Stimulated activated CD4-positive, alpha-beta T cell treated with anti-CD3 and anti-CD28 coated beads, Interleukin-2, amount 100 ng/mL, for 48 hours (primary cell): Measurements from ENCODE around the gene SIL1.

Source experiments
- DNase-seq, 2 donors: peaks; one replicate each; pipeline ENCODE4 v3.0.0-alpha.2; 2020

SIL1 gene

DNA sequence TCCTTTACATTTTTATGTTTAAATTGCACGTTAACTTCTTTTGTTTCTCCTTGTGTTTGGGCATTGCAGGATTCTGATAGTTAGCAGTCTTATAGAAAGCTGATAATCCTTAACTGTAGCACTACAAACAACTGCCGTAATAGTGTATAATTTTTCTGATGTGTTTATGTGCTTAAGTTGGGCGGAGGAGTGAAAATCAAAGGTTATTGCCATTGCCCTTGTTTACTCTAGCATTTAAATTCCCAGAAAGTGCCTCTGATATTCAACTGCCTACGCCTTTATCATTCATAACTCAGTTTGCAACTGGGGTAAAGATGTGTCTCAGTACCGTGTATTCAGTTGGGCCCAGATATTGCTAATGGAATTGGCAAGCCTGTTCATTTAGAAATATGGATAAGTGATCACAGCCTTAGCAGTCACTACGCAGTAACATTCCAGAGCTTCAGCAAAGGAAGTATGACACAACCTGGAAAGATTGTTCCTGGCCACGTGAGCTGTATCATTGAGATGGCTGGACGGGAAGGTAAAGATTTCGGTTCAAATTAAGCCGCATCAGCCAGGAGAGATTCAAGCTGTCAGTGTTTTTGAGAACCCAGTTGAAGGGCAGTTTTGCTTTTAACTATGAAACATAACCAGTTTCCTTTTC is 294.9 kb downstream of the SIL1 start:
- no peak for DNase-seq

DNA sequence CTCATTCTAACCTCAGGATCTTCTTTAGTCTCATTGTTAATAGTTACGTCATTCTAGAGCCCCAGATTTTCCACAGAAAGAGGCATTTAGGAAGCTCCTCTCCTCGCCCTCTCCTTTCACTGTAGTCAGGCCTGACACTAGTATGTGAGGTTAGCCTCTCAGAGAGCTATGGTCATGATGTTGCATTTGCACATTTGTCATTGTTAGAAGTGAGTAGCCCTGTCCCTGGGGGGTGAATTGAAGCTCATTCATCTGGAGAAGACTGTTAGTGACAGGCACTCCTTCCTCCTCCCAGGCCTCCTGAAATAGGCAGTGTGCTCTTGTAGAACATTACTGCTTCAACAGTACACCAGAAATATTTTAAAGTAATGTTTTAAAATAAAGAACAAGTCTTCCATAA is 296.5 kb downstream of the SIL1 start:
- no peak for DNase-seq

DNA sequence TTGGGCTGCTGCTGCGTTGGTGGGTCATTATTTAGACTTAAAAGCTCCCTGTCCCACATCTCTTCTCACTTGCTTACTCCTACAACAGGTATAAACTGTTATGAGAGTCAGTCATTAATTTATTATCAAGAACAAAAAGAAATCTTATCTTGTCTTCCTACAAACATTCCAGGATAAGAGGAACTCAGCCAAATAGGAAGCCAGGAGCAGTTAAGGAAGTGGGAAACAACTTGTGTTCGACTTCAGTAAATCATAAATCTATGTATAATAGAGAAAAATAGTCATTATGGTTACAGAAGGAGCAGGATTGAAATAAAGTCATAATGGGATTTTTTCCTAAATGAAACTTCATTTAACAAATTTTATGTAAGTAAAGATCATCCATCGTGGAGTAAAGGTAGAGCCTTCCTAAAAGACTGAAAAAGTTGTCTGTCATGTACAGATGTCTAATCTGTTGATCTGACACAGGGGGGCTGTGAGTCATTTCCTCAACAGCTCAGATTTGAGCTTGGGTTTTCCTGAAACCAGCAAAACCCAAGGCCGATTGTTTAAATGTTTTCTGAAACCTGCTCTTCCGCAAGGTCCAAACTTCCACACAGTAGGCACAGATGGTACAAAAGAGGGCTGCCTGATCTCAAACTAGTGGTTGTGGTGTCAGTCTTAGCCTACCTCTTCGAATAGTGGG is 297.7 kb downstream of the SIL1 start:
- DNase-seq = peak in 1 of 2 donors; percentile 7

DNA sequence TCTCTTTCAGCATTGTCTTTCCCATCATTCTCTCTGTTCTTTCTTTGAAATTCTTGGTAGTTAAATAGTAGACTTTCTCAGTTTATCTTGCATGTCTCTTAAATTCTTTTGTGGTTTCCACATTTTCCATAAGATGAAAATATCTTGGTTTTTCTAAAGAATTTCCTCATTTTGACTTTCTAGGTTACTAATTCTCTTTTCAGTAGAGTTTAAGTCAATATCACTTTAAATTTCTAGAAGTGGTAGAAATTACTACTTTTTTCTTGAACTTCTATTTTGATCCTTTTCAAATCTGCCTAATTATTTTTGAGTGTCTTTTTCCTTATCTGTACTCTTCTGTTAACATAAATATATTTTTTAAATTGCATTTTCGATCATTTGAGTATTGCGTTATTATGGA is 299.4 kb downstream of the SIL1 start:
- no peak for DNase-seq

DNA sequence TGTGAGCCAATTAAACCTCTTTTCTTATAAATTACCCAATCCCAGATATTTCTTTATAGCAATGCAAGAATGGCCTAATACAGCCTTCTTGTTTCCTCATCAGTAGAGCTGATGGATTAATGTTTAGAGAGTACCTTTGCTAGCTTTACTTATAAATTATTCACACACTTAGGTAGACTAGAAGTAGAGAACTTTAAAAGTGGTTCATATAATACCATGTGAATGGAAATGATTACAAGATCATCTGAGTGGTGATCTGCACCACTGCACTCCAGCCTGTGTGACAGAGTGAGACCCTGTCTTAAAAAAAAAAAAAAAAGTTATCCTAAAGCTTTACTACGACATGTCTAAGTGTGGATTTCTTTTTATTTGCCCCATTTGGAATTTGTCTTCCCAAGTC is 299.9 kb downstream of the SIL1 start:
- no peak for DNase-seq
